Fibroblast of mammary gland (primary cell): ENCODE measurements around the gene MPP7.

Experiments
- DNase-seq: peaks from one replicate; pipeline ENCODE4 v3.0.0-alpha.2; 2010; ENCODE audit warnings: low read depth
- H3K4me3 ChIP-seq: 2 replicates; pipeline ENCODE4 v1.5.1; 2011; ENCODE audit warnings: low read depth, mild to moderate bottlenecking, low read length, moderate library complexity; ENCODE audit not compliant: control insufficient read depth
- CTCF ChIP-seq: conservative IDR thresholded peaks from 2 replicates; pipeline ENCODE4 v1.5.1; 2011; ENCODE audit warnings: low read depth, low read length, inconsistent platforms; ENCODE audit not compliant: control insufficient read depth, insufficient read depth

The MPP7 gene

GRCh38 chr10:28284126-28284525 lies 18.7 kb downstream of the MPP7 start:
- no peak for DNase-seq
- H3K4me3 ChIP-seq = no peak overlapping the region

GRCh38 chr10:28283251-28283650 lies 19.6 kb downstream of the MPP7 start:
- no peak for DNase-seq
- no peak for TF ChIP-seq CTCF
- no peak overlapping the region for H3K4me3 ChIP-seq

More at GRCh38 chr10:28284126-28284525, 18.7 kb downstream of the MPP7 start:
- no peak for TF ChIP-seq CTCF

GRCh38 chr10:28282336-28282735 lies 20.5 kb downstream of the MPP7 start:
- DNase-seq = no peak
- no peak overlapping the region for H3K4me3 ChIP-seq
- no peak for TF ChIP-seq CTCF

- no peak overlapping the region for H3K4me3 ChIP-seq
- TF ChIP-seq CTCF = no peak
- no peak for DNase-seq
Measured at GRCh38 chr10:28281726-28282315, 21.0 kb downstream of the MPP7 start.

DNA sequence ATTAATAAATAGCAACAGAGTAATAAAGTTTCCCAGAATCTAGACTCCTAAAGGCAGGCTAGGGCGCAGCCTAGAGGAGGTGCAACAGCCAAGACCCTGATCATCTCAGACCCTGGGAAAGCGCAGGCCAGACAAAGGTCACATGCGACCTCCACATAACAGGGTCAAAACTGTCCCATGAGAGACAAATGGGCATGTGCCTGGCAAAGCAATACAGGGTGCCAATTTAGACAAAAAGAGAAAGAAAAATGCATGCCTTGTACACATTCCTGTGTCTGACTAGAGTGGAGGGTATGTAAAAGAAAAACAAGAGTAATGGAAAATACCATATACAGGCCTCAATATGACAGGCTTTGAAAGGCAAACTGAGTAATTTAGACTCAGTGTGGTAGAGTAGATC lies 22.2 kb downstream of the MPP7 start:
- no peak overlapping the region for H3K4me3 ChIP-seq
- TF ChIP-seq CTCF = no peak
- no peak for DNase-seq

GRCh38 chr10:28279878-28280277 lies 23.0 kb downstream of the MPP7 start:
- DNase-seq = no peak
- H3K4me3 ChIP-seq = no peak overlapping the region
- no peak for TF ChIP-seq CTCF

DNA sequence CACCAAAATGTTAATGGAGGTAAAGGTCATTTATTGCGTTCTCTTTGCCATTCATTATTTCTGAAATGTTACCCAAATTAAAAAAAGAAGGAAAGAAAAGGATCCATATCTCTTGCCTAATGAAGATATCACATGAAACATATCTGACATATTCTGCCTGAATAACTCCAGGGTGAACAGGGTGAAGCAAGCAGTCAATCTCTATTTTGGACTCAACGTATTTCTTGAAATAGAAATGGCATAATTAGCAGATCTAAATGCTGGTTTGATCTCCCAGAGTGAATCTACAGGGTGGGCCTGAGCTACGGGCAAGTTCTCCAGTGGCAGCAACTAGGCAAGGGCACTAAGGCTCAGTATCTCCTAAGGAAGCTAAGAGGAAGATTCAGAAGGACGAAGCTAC lies 24.0 kb downstream of the MPP7 start:
- no peak for DNase-seq
- H3K4me3 ChIP-seq = no peak overlapping the region
- TF ChIP-seq CTCF = no peak
